GM20000 (cell line): Measurements from ENCODE around the gene SNRNP200.

Experiments
- DNase-seq: peaks from one replicate; pipeline ENCODE4 v3.0.0; 2012; ENCODE audit warnings: low spot score
- CTCF ChIP-seq: IDR thresholded peaks from 2 replicates; pipeline ENCODE4 v1.5.1; 2012; ENCODE audit warnings: mild to moderate bottlenecking, control low read depth; ENCODE audit errors: extremely low read depth, missing control alignments

Gene SNRNP200

GRCh38 chr2:96317584-96317997 lies 12.2 kb upstream of the SNRNP200 start:
- TF ChIP-seq CTCF: no peak
- no peak for DNase-seq

- TF ChIP-seq CTCF: no peak
- no peak for DNase-seq
Observed at GRCh38 chr2:96316999-96317398, 11.7 kb upstream of the SNRNP200 start.

GRCh38 chr2:96315400-96316071 lies 10.2 kb upstream of the SNRNP200 start:
- DNase-seq: peak; percentile 34

GRCh38 chr2:96315005-96315399 lies 9.7 kb upstream of the SNRNP200 start:
- TF ChIP-seq CTCF: no peak
- DNase-seq: no peak

More at GRCh38 chr2:96315400-96316071, 10.2 kb upstream of the SNRNP200 start:
- TF ChIP-seq CTCF: no peak

- no peak for DNase-seq
- no peak for TF ChIP-seq CTCF
Observed at GRCh38 chr2:96308248-96308647, 2.9 kb upstream of the SNRNP200 start.

GRCh38 chr2:96306370-96306769 lies 1.0 kb upstream of the SNRNP200 start:
- no peak for DNase-seq

GRCh38 chr2:96305979-96306308 lies 598 bp upstream of the SNRNP200 start:
- no peak for TF ChIP-seq CTCF
- DNase-seq: no peak

More at GRCh38 chr2:96306370-96306769, 1.0 kb upstream of the SNRNP200 start:
- no peak for TF ChIP-seq CTCF
